OCI-LY3 (cell line): ENCODE measurements around the gene DNTTIP2.

Source experiments
- H2AFZ ChIP-seq: fragments of 200-600, 300-600 bp; shearing (Covaris generic); 2 replicates; pipeline ENCODE4 v1.6.0; 2014; ENCODE audit warnings: antibody characterized with exemption, low read depth, low read length
- H3K27ac ChIP-seq: fragments of 200-600, 300-600 bp; sonication (generic); 2 replicates; pipeline ENCODE4 v1.5.1; 2014; ENCODE audit warnings: mild to moderate bottlenecking, low read length, moderate library complexity, mixed read lengths
- H3K27me3 ChIP-seq: fragments of 200-600, 300-600 bp; sonication (generic); 2 replicates; pipeline ENCODE4 v1.6.1; 2014; ENCODE audit warnings: low read depth, low read length, mixed read lengths
- H3K36me3 ChIP-seq: fragments of 200-600, 300-600 bp; sonication (generic); replicated peaks from 2 replicates; pipeline ENCODE3; 2014; ENCODE audit warnings: low read depth, low read length, mixed read lengths
- H3K4me1 ChIP-seq: fragments of 300-600, 200-600 bp; sonication (generic); 2 replicates; pipeline ENCODE4 v1.6.1; 2014; ENCODE audit warnings: low read length, mixed read lengths
- H3K4me2 ChIP-seq: fragments of 200-600, 300-600 bp; sonication (generic); 2 replicates; pipeline ENCODE4 v1.6.1; 2014; ENCODE audit warnings: low read length, mixed read lengths
- H3K4me3 ChIP-seq: fragments of 300-600, 200-600 bp; sonication (generic); 2 replicates; pipeline ENCODE4 v1.5.1; 2014; ENCODE audit warnings: antibody characterized with exemption, mild to moderate bottlenecking, low read length, moderate library complexity
- H3K79me2 ChIP-seq: fragments of 300-600, 200-600 bp; shearing (Covaris generic); 2 replicates; pipeline ENCODE4 v1.6.1; 2014; ENCODE audit warnings: mild to moderate bottlenecking, low read length, mixed read lengths
- H3K9ac ChIP-seq: fragments of 300-600, 200-600 bp; shearing (Covaris generic); 2 replicates; pipeline ENCODE4 v1.6.0; 2014; ENCODE audit warnings: mild to moderate bottlenecking, low read length, moderate library complexity
- H3K9me3 ChIP-seq: fragments of 200-600, 300-600 bp; shearing (Covaris generic); 2 replicates; pipeline ENCODE4 v1.6.1; 2014; ENCODE audit warnings: low read length, mixed read lengths; ENCODE audit not compliant: insufficient read depth
- H4K20me1 ChIP-seq: fragments of 200-600, 300-600 bp; sonication (generic); 2 replicates; pipeline ENCODE4 v1.6.1; 2016; ENCODE audit warnings: low read length, mixed read lengths; ENCODE audit not compliant: insufficient read depth
- EZH2phosphoT487 ChIP-seq: fragments of 200-600 bp; shearing (Covaris generic); IDR thresholded peaks from 2 replicates; pipeline ENCODE4 v1.6.1; 2018; ENCODE audit warnings: antibody characterized with exemption, mixed run types, low read depth
- TF ChIP-seq, protein P1 (sequence below): fragments of 200-600, 300-600 bp; sonication (generic); IDR thresholded peaks from 2 replicates; pipeline ENCODE4 v1.5.1; 2014; ENCODE audit warnings: antibody characterized with exemption, low read length, low read depth

Gene DNTTIP2

DNA sequence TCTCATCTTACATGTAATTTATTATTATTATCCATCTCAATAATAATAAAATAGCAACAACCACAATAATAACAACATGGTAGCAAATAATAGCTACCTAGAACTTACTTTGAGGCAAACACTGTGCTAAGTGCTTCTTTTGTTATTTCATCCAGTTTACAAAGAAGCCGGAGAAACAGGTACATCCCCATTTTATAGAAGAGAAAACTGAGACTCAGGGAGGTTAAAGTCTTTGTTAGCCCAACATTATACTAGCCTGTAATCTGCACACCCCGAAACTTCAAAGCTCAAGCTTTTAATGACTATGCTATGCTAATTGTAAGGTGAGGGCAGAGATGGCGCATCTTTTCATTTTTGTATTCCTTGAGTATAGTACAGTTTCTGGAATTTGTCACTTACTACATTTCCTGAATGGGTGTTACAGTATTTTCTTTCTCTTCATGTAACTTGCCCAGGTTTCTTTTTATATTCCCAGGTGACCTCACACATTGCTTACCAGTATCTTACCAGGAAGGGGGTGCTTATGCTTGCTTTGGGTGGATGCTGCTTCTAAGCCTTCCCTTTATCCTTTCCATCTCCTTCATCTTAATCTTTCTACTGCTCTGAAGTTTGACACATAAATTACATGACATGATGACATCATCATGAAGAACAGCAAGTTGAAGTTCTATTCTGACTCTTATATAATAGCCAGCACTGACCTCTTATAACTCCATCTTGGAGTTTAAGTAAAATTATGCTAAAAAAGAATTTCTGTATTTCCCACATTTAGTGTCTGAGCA lies 21.9 kb upstream of the DNTTIP2 start:
- Histone ChIP-seq H3K9ac (no peak overlapping the region), H2AFZ (no peak overlapping the region), H3K9me3 (no peaks in the 10 kb centered on the region), H3K27ac (no peak overlapping the region), H3K4me2 (no peak overlapping the region), H3K27me3 (no peaks in the 10 kb centered on the region), H3K4me1 (peaks cover 6% of the 10 kb centered on the region), H3K36me3 (no peaks in the 10 kb centered on the region), H3K79me2 (no peaks in the 10 kb centered on the region; the same call in 1 of the 2 replicates), H3K4me3 (no peak overlapping the region), H4K20me1 (no peaks in the 10 kb centered on the region)
- no peak for TF ChIP-seq EZH2phosphoT487
- TF ChIP-seq, protein P1, sequence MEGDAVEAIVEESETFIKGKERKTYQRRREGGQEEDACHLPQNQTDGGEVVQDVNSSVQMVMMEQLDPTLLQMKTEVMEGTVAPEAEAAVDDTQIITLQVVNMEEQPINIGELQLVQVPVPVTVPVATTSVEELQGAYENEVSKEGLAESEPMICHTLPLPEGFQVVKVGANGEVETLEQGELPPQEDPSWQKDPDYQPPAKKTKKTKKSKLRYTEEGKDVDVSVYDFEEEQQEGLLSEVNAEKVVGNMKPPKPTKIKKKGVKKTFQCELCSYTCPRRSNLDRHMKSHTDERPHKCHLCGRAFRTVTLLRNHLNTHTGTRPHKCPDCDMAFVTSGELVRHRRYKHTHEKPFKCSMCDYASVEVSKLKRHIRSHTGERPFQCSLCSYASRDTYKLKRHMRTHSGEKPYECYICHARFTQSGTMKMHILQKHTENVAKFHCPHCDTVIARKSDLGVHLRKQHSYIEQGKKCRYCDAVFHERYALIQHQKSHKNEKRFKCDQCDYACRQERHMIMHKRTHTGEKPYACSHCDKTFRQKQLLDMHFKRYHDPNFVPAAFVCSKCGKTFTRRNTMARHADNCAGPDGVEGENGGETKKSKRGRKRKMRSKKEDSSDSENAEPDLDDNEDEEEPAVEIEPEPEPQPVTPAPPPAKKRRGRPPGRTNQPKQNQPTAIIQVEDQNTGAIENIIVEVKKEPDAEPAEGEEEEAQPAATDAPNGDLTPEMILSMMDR = no peak

DNA sequence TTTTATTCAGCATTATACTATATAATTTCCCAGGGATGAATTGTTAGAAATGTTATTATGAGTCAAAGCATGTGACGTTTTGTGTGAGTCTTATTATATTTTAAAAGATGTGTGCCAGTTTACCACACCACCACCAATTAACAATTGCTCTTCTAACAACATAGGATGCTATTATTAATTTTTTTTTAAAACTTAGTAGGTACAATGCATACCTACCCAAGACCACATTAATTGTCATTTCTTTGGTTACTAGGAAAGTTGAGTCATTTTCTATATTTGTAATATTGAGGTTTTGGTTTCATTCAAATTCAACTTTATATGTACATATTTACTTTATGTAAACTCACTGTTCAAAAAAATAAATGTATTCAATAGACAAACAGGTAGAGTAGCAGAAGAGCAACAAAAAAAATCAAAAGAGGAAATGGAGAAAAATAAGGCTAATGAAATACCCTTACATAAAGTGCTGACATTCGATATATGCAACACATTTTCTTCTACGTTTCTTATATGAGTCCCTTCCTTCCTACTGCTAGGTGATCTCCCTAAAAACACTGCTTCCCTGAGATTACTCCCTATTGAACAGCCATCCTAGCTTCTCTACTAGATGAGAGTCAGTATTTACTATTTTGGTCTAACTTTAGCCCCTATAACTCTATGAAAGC lies 20.7 kb upstream of the DNTTIP2 start:
- TF ChIP-seq EZH2phosphoT487 = no peak
- TF ChIP-seq, protein P1 = no peak
- Histone ChIP-seq H3K27ac (no peak overlapping the region), H3K4me2 (no peak overlapping the region), H3K4me1 (peaks cover 6% of the 10 kb centered on the region), H3K4me3 (no peak overlapping the region), H3K79me2 (no peaks in the 10 kb centered on the region), H3K27me3 (no peaks in the 10 kb centered on the region), H3K9ac (no peak overlapping the region), H4K20me1 (no peaks in the 10 kb centered on the region), H3K9me3 (no peaks in the 10 kb centered on the region), H3K36me3 (no peaks in the 10 kb centered on the region), H2AFZ (no peak overlapping the region)

DNA sequence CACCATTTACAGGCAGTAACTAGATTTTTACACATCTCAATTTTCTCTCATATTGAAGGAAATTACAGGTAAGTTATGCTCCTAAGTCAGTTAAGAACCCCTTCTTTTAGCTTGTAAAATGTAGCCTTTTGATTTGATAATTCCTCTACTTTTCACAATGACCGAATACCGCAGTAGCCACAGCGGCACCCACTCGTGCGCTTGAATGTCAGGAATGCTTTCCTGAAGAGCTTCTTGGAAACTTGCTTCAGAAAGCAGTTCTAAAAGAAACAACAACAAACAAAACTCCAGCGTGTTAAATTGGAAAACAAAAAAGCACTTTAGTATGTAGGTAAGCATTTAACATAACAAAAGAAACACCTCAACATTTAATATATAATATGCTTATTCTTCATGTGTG lies 9.9 kb upstream of the DNTTIP2 start:
- H4K20me1 ChIP-seq = no peaks in the 10 kb centered on the region
- no peak overlapping the region for H2AFZ ChIP-seq
- H3K79me2 ChIP-seq = no peaks in the 10 kb centered on the region
- H3K27me3 ChIP-seq = no peaks in the 10 kb centered on the region
- TF ChIP-seq, protein P1 = no peak
- TF ChIP-seq EZH2phosphoT487 = no peak
- H3K9ac ChIP-seq = no peak overlapping the region
- no peak overlapping the region for H3K4me2 ChIP-seq
- H3K4me3 ChIP-seq = no peak overlapping the region
- H3K9me3 ChIP-seq = no peaks in the 10 kb centered on the region
- H3K36me3 ChIP-seq = no peaks in the 10 kb centered on the region
- no peaks in the 10 kb centered on the region for H3K4me1 ChIP-seq
- H3K27ac ChIP-seq = no peak overlapping the region

DNA sequence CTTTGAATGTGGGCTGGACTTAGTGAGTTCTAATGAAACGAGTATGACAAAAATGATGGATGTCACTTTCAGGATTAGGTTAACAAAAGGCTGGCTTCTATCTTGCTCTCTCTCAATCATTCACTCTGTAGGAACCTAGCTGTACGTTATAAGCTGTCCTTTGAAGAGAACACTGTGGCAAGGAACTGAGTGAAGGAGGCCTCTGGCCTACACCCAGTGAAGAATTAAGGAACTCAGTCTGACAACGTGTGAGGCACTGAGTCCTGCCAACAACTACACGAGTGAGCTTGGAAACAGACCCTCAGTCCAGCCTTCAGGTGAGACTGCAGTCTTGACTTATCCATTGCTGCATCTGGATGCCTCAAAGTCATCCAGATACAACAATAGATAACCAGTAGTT lies 3.3 kb upstream of the DNTTIP2 start:
- H3K27ac ChIP-seq = no peak overlapping the region
- peaks cover 24% of the 10 kb centered on the region for H3K79me2 ChIP-seq
- no peak for TF ChIP-seq EZH2phosphoT487
- TF ChIP-seq, protein P1 = no peak
- no peak overlapping the region for H3K4me2 ChIP-seq
- H3K27me3 ChIP-seq = no peaks in the 10 kb centered on the region
- H3K9ac ChIP-seq = no peak overlapping the region
- H4K20me1 ChIP-seq = no peaks in the 10 kb centered on the region
- no peaks in the 10 kb centered on the region for H3K9me3 ChIP-seq
- H3K4me3 ChIP-seq = no peak overlapping the region
- H3K4me1 ChIP-seq = peaks cover 9% of the 10 kb centered on the region
- H3K36me3 ChIP-seq = peaks cover 4% of the 10 kb centered on the region
- no peak overlapping the region for H2AFZ ChIP-seq
